RWPE2 (cell line): Measurements from ENCODE around the gene RFTN2.

Source experiments
- ATAC-seq: fragments of 200-7000 bp; cut with Tn5 transposase; 3 replicates; pipeline ENCODE4 v1.9.1; 2021; ENCODE audit warnings: low read depth
- DNase-seq: peaks from one replicate; pipeline ENCODE4 v3.0.0-alpha.2; 2020; ENCODE audit warnings: low spot score
- H3K27ac ChIP-seq: fragments of 450-650 bp; 2 replicates; pipeline ENCODE4 v1.5.1; 2017; ENCODE audit warnings: mild to moderate bottlenecking; ENCODE audit not compliant: poor library complexity, severe bottlenecking
- H3K27me3 ChIP-seq: fragments of 250-450 bp; sonication (Bioruptor Pico); 2 replicates; pipeline ENCODE4 v1.5.1; 2021; ENCODE audit warnings: mild to moderate bottlenecking, moderate library complexity; ENCODE audit not compliant: insufficient read depth, poor library complexity, severe bottlenecking
- H3K36me3 ChIP-seq: fragments of 250-450 bp; sonication (Bioruptor Pico); 2 replicates; pipeline ENCODE4 v1.5.1; 2020; ENCODE audit warnings: low read depth, mild to moderate bottlenecking, moderate library complexity
- H3K4me1 ChIP-seq: fragments of 250-450 bp; sonication (Bioruptor Pico); 2 replicates; pipeline ENCODE4 v1.5.1; 2021; ENCODE audit warnings: mild to moderate bottlenecking, moderate library complexity; ENCODE audit not compliant: insufficient read depth, poor library complexity, severe bottlenecking
- H3K4me3 ChIP-seq: fragments of 250-450 bp; sonication (Bioruptor Pico); 2 replicates; pipeline ENCODE4 v1.5.1; 2021; ENCODE audit warnings: mild to moderate bottlenecking, moderate library complexity; ENCODE audit not compliant: severe bottlenecking
- H3K9me3 ChIP-seq: fragments of 250-450 bp; sonication (Bioruptor Pico); 2 replicates; pipeline ENCODE4 v1.5.1; 2021; ENCODE audit warnings: mild to moderate bottlenecking, moderate library complexity; ENCODE audit not compliant: severe bottlenecking
- TF ChIP-seq, protein P1 (sequence below): fragments of 450-650 bp; IDR thresholded peaks from one replicate; pipeline ENCODE4 v1.5.1; 2017; ENCODE audit warnings: mild to moderate bottlenecking, moderate library complexity; ENCODE audit not compliant: poor library complexity, severe bottlenecking

The RFTN2 gene

GRCh38 chr2:197620133-197620532 is 55.3 kb downstream of the RFTN2 start:
- no peak for DNase-seq
- TF ChIP-seq, protein P1, sequence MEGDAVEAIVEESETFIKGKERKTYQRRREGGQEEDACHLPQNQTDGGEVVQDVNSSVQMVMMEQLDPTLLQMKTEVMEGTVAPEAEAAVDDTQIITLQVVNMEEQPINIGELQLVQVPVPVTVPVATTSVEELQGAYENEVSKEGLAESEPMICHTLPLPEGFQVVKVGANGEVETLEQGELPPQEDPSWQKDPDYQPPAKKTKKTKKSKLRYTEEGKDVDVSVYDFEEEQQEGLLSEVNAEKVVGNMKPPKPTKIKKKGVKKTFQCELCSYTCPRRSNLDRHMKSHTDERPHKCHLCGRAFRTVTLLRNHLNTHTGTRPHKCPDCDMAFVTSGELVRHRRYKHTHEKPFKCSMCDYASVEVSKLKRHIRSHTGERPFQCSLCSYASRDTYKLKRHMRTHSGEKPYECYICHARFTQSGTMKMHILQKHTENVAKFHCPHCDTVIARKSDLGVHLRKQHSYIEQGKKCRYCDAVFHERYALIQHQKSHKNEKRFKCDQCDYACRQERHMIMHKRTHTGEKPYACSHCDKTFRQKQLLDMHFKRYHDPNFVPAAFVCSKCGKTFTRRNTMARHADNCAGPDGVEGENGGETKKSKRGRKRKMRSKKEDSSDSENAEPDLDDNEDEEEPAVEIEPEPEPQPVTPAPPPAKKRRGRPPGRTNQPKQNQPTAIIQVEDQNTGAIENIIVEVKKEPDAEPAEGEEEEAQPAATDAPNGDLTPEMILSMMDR: no peak
- Histone ChIP-seq H3K4me1 (peaks cover 2% of the 10 kb centered on the region), H3K4me3 (no peak overlapping the region), H3K36me3 (no peaks in the 10 kb centered on the region), H3K27ac (no peak overlapping the region), H3K27me3 (no peaks in the 10 kb centered on the region), H3K9me3 (no peaks in the 10 kb centered on the region)
- no peak for ATAC-seq

- TF ChIP-seq, protein P1: peak; percentile 63
- no peak for DNase-seq
Measured at GRCh38 chr2:197615016-197615652, 60.3 kb downstream of the RFTN2 start.

GRCh38 chr2:197614532-197614931 is 60.9 kb downstream of the RFTN2 start:
- Histone ChIP-seq H3K36me3 (no peaks in the 10 kb centered on the region), H3K4me3 (no peak overlapping the region), H3K27ac (no peak overlapping the region), H3K27me3 (no peaks in the 10 kb centered on the region), H3K4me1 (peaks cover 18% of the 10 kb centered on the region), H3K9me3 (no peaks in the 10 kb centered on the region)
- DNase-seq: no peak
- no peak for ATAC-seq
- TF ChIP-seq, protein P1: no peak

More at GRCh38 chr2:197615016-197615652, 60.3 kb downstream of the RFTN2 start:
- ATAC-seq: peak; percentile 96
- Histone ChIP-seq H3K27me3 (no peaks in the 10 kb centered on the region), H3K9me3 (no peaks in the 10 kb centered on the region), H3K4me3 (no peak overlapping the region), H3K4me1 (peaks cover 18% of the 10 kb centered on the region), H3K27ac (no peak overlapping the region), H3K36me3 (no peaks in the 10 kb centered on the region)

DNA sequence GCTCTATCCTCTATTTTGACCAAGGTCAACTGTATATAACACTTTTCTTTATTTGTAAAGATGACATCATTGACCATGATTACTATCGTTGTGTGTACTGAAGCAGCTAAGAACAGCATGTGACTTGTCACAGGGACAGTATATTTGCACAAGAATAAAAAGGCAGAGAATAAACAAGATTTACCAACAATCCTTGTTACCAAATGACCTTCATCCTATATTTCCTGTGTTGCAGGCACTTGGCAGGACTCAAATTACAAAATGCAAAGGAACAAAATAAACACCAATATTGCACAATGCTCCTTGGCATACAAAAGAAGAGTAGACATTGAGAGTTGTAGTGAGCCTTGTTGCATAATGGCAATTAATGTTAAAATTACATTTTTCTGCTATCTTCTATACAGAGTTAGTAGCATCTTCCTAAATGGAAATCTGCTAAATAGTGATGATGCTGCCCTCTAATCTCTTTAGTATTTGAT is 61.8 kb downstream of the RFTN2 start:
- TF ChIP-seq, protein P1: no peak
- Histone ChIP-seq H3K9me3 (no peaks in the 10 kb centered on the region), H3K4me1 (peaks cover 18% of the 10 kb centered on the region), H3K27me3 (no peaks in the 10 kb centered on the region), H3K27ac (no peak overlapping the region), H3K36me3 (no peaks in the 10 kb centered on the region), H3K4me3 (no peak overlapping the region)
- no peak; the same call in 2 of the 3 replicates for ATAC-seq
- DNase-seq: no peak

DNA sequence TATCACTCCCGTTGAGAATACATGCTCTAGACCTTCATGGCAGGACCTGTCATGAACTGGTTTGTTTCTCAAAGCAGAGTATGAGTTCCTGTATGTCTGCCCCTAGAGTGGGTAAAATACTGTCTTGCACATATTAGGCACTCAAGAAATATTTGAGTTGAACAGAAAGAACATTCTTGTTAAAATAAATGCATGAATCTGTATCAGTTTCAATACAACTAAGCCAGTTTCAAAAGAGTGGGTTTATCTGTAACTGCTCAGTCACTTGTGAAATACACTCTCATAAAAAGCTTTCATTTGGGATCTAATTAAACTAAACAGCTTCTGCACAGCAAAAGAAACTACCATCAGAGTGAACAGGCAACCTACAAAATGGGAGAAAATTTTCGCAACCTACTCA is 69.2 kb downstream of the RFTN2 start:
- H3K27ac ChIP-seq: no peak overlapping the region
- H3K4me1 ChIP-seq: no peaks in the 10 kb centered on the region
- no peak for ATAC-seq
- no peaks in the 10 kb centered on the region for H3K27me3 ChIP-seq
- H3K9me3 ChIP-seq: no peaks in the 10 kb centered on the region
- H3K36me3 ChIP-seq: no peaks in the 10 kb centered on the region
- TF ChIP-seq, protein P1: no peak
- DNase-seq: no peak
- no peak overlapping the region for H3K4me3 ChIP-seq
